ENCODE results near the gene ZNF324B.

ZNF324B gene

DNA sequence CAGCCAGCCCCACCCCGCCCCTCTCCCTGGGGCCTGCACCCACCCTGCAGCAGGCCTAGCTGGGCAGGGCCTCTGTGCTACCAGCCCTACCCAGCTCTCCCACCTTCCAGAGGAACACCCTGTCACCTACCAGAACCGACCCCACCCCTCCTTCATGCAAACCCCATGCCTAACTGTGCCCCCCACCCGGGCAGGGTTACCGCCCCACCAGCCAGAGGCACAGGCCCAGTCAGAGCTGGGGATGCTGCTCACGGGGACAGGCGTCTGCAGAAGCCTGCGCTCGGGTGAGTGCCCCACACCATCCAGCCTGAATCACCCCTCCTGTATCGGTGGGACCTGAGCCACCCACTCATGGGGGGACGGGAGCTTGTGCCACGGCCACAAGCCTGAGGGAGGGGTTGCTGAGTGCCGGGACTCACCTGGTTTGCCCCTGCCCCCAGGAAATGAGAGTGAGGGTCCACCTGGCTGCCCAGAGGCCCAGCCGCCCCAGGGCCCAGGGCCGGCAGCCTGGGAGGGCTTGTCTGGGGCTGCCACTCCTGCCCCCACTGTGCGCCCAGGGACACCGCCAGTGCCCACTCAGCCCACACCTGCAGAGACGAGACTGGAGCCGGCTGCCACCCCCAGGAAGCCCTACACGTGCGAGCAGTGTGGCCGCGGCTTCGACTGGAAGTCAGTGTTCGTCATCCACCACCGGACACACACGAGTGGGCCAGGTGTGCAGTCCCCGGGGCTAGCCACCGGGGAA lies 28.5 kb downstream of the ZNF324B start:
- Histone ChIP-seq H3K4me1 (ENCODE audit: control insufficient read depth in 2 of 2, insufficient read depth in 1 of 2, low read depth in 1 of 2, low read length in 2 of 2) (peaks cover 6 to 14% of the 10 kb centered on the region in 2 donors), H3K14ac (ENCODE audit: low read length) (no peak overlapping the region), H3K9me3 (replicated peaks in 1 of 2; ENCODE audit: control insufficient read depth in 2 of 2, insufficient read depth in 1 of 2, low read depth in 1 of 2, low read length in 2 of 2) (no peaks in the 10 kb centered on the region), H3K27me3 (ENCODE audit: control insufficient read depth in 3 of 3, insufficient read depth in 3 of 3, low read depth in 1 of 3, low read length in 3 of 3) (no peaks in the 10 kb centered on the region), H2BK15ac (ENCODE audit: low read length) (no peak overlapping the region), H3K4ac (ENCODE audit: low read length) (no peak overlapping the region), H3K4me3 (ENCODE audit: low read length in 2 of 2) (no peak overlapping the region), H2AFZ (ENCODE audit: low read length) (no peak overlapping the region), H2AK5ac (ENCODE audit: low read depth, low read length) (no peak overlapping the region), H4K8ac (ENCODE audit: low read depth, low read length) (no peak overlapping the region), H2BK5ac (ENCODE audit: low read length) (peak overlapping the region; percentile 10), H2BK12ac (ENCODE audit: low read length) (no peak overlapping the region), H3K18ac (ENCODE audit: low read length) (no peak overlapping the region), H2BK120ac (ENCODE audit: low read depth, low read length) (no peak overlapping the region), H3K36me3 (replicated peaks in 1 of 2; ENCODE audit: control insufficient read depth in 2 of 2, insufficient read depth in 2 of 2, low read length in 2 of 2) (peaks cover 11 to 39% of the 10 kb centered on the region in 2 donors), H3K9ac (ENCODE audit: low read depth, low read length, poor library complexity) (no peak overlapping the region), H3K4me2 (ENCODE audit: insufficient read depth, low read length, poor library complexity, severe bottlenecking) (no peak overlapping the region), H3K79me1 (ENCODE audit: low read depth, low read length) (peaks cover 2% of the 10 kb centered on the region), H3K23ac (ENCODE audit: low read depth, low read length, poor library complexity) (no peak overlapping the region), H3K27ac (replicated peaks; ENCODE audit: low read length) (no peak overlapping the region), H4K91ac (ENCODE audit: low read depth, low read length, poor library complexity) (no peak overlapping the region)
- WGBS, 2 donors (ENCODE audit: extremely low coverage in 2 of 2, insufficient read length in 2 of 2, insufficient replicate concordance in 1 of 2), result no CpG with 5 or more reads among the region's 28 CpGs
- DNase-seq (ENCODE audit: low spot score), result no peak

DNA sequence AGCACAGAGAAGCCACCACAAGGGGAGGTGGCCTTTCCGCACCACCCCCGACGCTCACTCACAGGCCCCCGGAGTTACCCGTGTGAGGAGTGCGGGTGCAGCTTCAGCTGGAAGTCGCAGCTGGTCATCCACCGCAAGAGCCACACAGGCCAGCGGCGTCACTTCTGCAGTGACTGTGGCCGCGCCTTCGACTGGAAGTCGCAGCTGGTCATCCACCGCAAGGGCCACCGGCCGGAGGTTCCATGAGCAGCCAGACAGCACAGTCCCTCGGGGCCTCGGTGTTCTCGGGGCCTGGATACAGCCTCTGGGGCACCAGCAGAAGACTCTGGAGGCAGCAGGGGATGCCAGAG lies 29.0 kb downstream of the ZNF324B start:
- Histone ChIP-seq H4K91ac (ENCODE audit: low read depth, low read length, poor library complexity) (no peak overlapping the region), H3K23ac (ENCODE audit: low read depth, low read length, poor library complexity) (no peak overlapping the region), H3K4me3 (ENCODE audit: low read length in 2 of 2) (no peak overlapping the region), H3K4me1 (ENCODE audit: control insufficient read depth in 2 of 2, insufficient read depth in 1 of 2, low read depth in 1 of 2, low read length in 2 of 2) (peaks cover 3 to 10% of the 10 kb centered on the region in 2 donors), H2AFZ (ENCODE audit: low read length) (no peak overlapping the region), H3K9me3 (replicated peaks in 1 of 2; ENCODE audit: control insufficient read depth in 2 of 2, insufficient read depth in 1 of 2, low read depth in 1 of 2, low read length in 2 of 2) (no peaks in the 10 kb centered on the region), H3K27ac (replicated peaks; ENCODE audit: low read length) (no peak overlapping the region), H3K36me3 (replicated peaks in 1 of 2; ENCODE audit: control insufficient read depth in 2 of 2, insufficient read depth in 2 of 2, low read length in 2 of 2) (peaks cover 11 to 39% of the 10 kb centered on the region in 2 donors), H3K79me1 (ENCODE audit: low read depth, low read length) (peaks cover 2% of the 10 kb centered on the region), H4K8ac (ENCODE audit: low read depth, low read length) (no peak overlapping the region), H3K4ac (ENCODE audit: low read length) (no peak overlapping the region), H3K4me2 (ENCODE audit: insufficient read depth, low read length, poor library complexity, severe bottlenecking) (no peak overlapping the region), H3K27me3 (ENCODE audit: control insufficient read depth in 3 of 3, insufficient read depth in 3 of 3, low read depth in 1 of 3, low read length in 3 of 3) (no peaks in the 10 kb centered on the region), H2BK15ac (ENCODE audit: low read length) (no peak overlapping the region), H2BK120ac (ENCODE audit: low read depth, low read length) (no peak overlapping the region), H2AK5ac (ENCODE audit: low read depth, low read length) (no peak overlapping the region), H3K18ac (ENCODE audit: low read length) (no peak overlapping the region), H2BK5ac (ENCODE audit: low read length) (no peak overlapping the region), H3K14ac (ENCODE audit: low read length) (no peak overlapping the region), H2BK12ac (ENCODE audit: low read length) (no peak overlapping the region), H3K9ac (ENCODE audit: low read depth, low read length, poor library complexity) (no peak overlapping the region)
- DNase-seq (ENCODE audit: low spot score), result no peak
- no CpG with 5 or more reads among the region's 20 CpGs for WGBS, 2 donors (ENCODE audit: extremely low coverage in 2 of 2, insufficient read length in 2 of 2, insufficient replicate concordance in 1 of 2)

DNA sequence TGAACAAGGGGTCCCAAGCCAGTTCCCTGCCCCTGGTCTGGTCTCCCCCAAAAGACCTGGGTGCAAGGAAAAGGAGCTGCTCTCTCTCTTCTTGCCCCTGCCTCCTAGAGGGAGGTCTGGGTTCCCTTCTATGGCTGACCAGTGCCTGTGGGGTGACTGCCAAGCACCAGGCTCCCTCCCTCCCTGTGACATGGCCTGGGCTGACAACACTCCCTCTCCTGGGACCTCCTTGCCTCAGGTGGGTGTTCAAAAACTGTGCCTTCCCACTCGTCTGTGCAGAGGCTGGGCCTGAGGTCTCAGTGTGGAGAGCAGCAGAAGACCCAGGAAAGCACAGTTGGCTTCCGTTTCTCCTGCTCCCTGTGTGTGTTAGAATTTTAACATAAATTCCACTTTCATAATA lies 29.4 kb downstream of the ZNF324B start:
- Histone ChIP-seq H2AK5ac (ENCODE audit: low read depth, low read length) (no peak overlapping the region), H3K27me3 (ENCODE audit: control insufficient read depth in 3 of 3, insufficient read depth in 3 of 3, low read depth in 1 of 3, low read length in 3 of 3) (no peaks in the 10 kb centered on the region), H2BK12ac (ENCODE audit: low read length) (no peak overlapping the region), H3K79me1 (ENCODE audit: low read depth, low read length) (peaks cover 2% of the 10 kb centered on the region), H3K18ac (ENCODE audit: low read length) (no peak overlapping the region), H3K4me2 (ENCODE audit: insufficient read depth, low read length, poor library complexity, severe bottlenecking) (no peak overlapping the region), H3K23ac (ENCODE audit: low read depth, low read length, poor library complexity) (no peak overlapping the region), H3K4ac (ENCODE audit: low read length) (no peak overlapping the region), H3K4me3 (ENCODE audit: low read length in 2 of 2) (no peak overlapping the region), H4K8ac (ENCODE audit: low read depth, low read length) (no peak overlapping the region), H3K9ac (ENCODE audit: low read depth, low read length, poor library complexity) (no peak overlapping the region), H2BK15ac (ENCODE audit: low read length) (no peak overlapping the region), H2BK5ac (ENCODE audit: low read length) (no peak overlapping the region), H4K91ac (ENCODE audit: low read depth, low read length, poor library complexity) (no peak overlapping the region), H3K9me3 (replicated peaks in 1 of 2; ENCODE audit: control insufficient read depth in 2 of 2, insufficient read depth in 1 of 2, low read depth in 1 of 2, low read length in 2 of 2) (no peaks in the 10 kb centered on the region), H3K27ac (replicated peaks; ENCODE audit: low read length) (no peak overlapping the region), H3K14ac (ENCODE audit: low read length) (no peak overlapping the region), H2AFZ (ENCODE audit: low read length) (no peak overlapping the region), H3K36me3 (replicated peaks in 1 of 2; ENCODE audit: control insufficient read depth in 2 of 2, insufficient read depth in 2 of 2, low read length in 2 of 2) (peaks cover 11 to 39% of the 10 kb centered on the region in 2 donors), H3K4me1 (ENCODE audit: control insufficient read depth in 2 of 2, insufficient read depth in 1 of 2, low read depth in 1 of 2, low read length in 2 of 2) (peaks cover 3 to 10% of the 10 kb centered on the region in 2 donors), H2BK120ac (ENCODE audit: low read depth, low read length) (no peak overlapping the region)
- no CpG with 5 or more reads among the region's 2 CpGs for WGBS, 2 donors (ENCODE audit: extremely low coverage in 2 of 2, insufficient read length in 2 of 2, insufficient replicate concordance in 1 of 2)
- no peak for DNase-seq (ENCODE audit: low spot score)

DNA sequence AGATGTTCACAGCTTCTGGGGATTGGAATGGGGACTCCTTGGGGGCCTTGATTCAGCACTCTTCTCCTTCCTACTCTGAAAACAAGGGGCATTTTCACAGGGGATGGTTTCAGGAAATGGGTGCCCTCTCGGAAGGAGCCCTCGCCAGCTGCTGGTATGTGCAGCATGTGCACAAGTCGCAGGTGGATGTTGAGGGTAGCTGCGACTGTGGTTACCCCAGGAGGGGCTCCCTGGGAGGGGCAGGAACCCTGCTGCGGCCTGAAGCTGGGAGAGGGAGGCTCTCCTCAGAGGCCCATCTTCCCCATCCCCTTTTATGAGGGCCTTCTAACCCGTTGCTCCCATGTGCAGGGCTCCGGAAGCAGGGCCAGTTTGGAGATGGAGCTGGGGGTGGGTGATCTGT lies 30.9 kb downstream of the ZNF324B start:
- Histone ChIP-seq H2AFZ (ENCODE audit: low read length) (no peak overlapping the region), H3K4ac (ENCODE audit: low read length) (no peak overlapping the region), H3K27me3 (ENCODE audit: control insufficient read depth in 3 of 3, insufficient read depth in 3 of 3, low read depth in 1 of 3, low read length in 3 of 3) (no peaks in the 10 kb centered on the region), H3K27ac (replicated peaks; ENCODE audit: low read length) (no peak overlapping the region), H3K9ac (ENCODE audit: low read depth, low read length, poor library complexity) (no peak overlapping the region), H3K4me3 (ENCODE audit: low read length in 2 of 2) (no peak overlapping the region), H2BK5ac (ENCODE audit: low read length) (no peak overlapping the region), H3K36me3 (replicated peaks in 1 of 2; ENCODE audit: control insufficient read depth in 2 of 2, insufficient read depth in 2 of 2, low read length in 2 of 2) (peaks cover 11 to 37% of the 10 kb centered on the region in 2 donors), H3K18ac (ENCODE audit: low read length) (no peak overlapping the region), H3K79me1 (ENCODE audit: low read depth, low read length) (peaks cover 2% of the 10 kb centered on the region), H3K9me3 (replicated peaks in 1 of 2; ENCODE audit: control insufficient read depth in 2 of 2, insufficient read depth in 1 of 2, low read depth in 1 of 2, low read length in 2 of 2) (no peaks in the 10 kb centered on the region), H2BK120ac (ENCODE audit: low read depth, low read length) (no peak overlapping the region), H3K14ac (ENCODE audit: low read length) (no peak overlapping the region), H4K91ac (ENCODE audit: low read depth, low read length, poor library complexity) (no peak overlapping the region), H3K4me1 (ENCODE audit: control insufficient read depth in 2 of 2, insufficient read depth in 1 of 2, low read depth in 1 of 2, low read length in 2 of 2) (no peaks in the 10 kb centered on the region), H3K23ac (ENCODE audit: low read depth, low read length, poor library complexity) (no peak overlapping the region), H2BK12ac (ENCODE audit: low read length) (no peak overlapping the region), H4K8ac (ENCODE audit: low read depth, low read length) (no peak overlapping the region), H2BK15ac (ENCODE audit: low read length) (no peak overlapping the region), H2AK5ac (ENCODE audit: low read depth, low read length) (no peak overlapping the region), H3K4me2 (ENCODE audit: insufficient read depth, low read length, poor library complexity, severe bottlenecking) (no peak overlapping the region)
- WGBS, 2 donors (ENCODE audit: extremely low coverage in 2 of 2, insufficient read length in 2 of 2, insufficient replicate concordance in 1 of 2), result no CpG with 5 or more reads among the region's 7 CpGs
- DNase-seq (ENCODE audit: low spot score), result no peak
